ENCODE data around the gene PCDHGA10. TPM values are rescaled to one million over a fixed set of nuclear protein-coding genes. Genes with fewer than 3 reads are reported as not detected.
"Not testable (repeated sequence)": the region's sequence is repeated elsewhere in the genome, so short reads cannot be mapped to it uniquely, and the experiment has no call there.

PCDHGA10 gene
- total RNA-seq, 1 donor from 2014 or later: 22.4 TPM

GRCh38 chr5:141383345-141383744, 29.4 kb upstream of the PCDHGA10 start:
- Mint-ChIP-seq H3K27me3 (ENCODE audit: unreplicated experiment) (no peaks in the 10 kb centered on the region), H3K36me3 (ENCODE audit: unreplicated experiment) (peaks cover under 1% of the 10 kb centered on the region), H3K4me3 (ENCODE audit: unreplicated experiment) (no peak overlapping the region), H3K27ac (ENCODE audit: unreplicated experiment) (no peak overlapping the region), H3K4me1 (ENCODE audit: unreplicated experiment) (no peaks in the 10 kb centered on the region), H3K9me3 (ENCODE audit: unreplicated experiment) (peaks cover 30% of the 10 kb centered on the region)
- no peak for TF ChIP-seq CTCF (IDR thresholded peaks at IDR 0.05)
- DNase-seq (ENCODE audit: extremely low spot score, unreplicated experiment): no peak

DNA sequence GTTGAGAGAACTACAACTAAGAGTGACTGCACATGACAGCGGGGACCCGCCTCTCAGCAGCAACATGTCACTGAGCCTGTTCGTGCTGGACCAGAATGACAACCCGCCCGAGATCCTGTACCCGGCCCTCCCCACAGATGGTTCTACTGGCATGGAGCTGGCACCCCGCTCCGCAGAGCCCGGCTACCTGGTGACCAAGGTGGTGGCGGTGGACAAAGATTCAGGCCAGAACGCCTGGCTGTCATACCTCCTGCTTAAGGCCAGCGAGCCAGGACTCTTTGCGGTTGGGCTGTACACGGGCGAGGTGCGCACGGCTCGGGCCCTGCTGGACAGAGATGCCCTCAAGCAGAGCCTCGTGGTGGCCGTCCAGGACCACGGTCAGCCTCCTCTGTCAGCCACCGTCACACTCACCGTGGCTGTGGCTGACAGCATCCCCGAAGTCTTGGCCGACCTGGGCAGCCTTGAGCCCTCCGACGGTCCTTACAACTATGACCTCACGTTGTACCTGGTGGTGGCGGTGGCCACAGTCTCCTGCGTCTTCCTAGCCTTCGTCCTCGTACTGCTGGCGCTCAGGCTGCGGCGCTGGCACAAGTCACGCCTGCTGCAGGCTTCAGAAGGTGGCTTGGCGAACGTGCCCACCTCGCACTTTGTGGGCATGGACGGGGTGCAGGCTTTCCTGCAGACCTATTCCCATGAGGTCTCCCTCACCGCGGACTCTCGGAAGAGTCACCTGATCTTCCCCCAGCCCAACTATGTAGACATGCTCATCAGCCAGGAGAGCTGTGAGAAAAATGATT, 28.1 kb upstream of the PCDHGA10 start:
- no peak for DNase-seq (ENCODE audit: extremely low spot score, unreplicated experiment)
- no peak overlapping the region for H3K4me3 Mint-ChIP-seq (ENCODE audit: unreplicated experiment)
- H3K9me3 Mint-ChIP-seq (ENCODE audit: unreplicated experiment): peaks cover 25% of the 10 kb centered on the region
- H3K27ac Mint-ChIP-seq (ENCODE audit: unreplicated experiment): no peak overlapping the region
- TF ChIP-seq CTCF (IDR thresholded peaks at IDR 0.05): no peak
- H3K36me3 Mint-ChIP-seq (ENCODE audit: unreplicated experiment): peaks cover 3% of the 10 kb centered on the region
- H3K4me1 Mint-ChIP-seq (ENCODE audit: unreplicated experiment): no peaks in the 10 kb centered on the region
- no peaks in the 10 kb centered on the region for H3K27me3 Mint-ChIP-seq (ENCODE audit: unreplicated experiment)

DNA sequence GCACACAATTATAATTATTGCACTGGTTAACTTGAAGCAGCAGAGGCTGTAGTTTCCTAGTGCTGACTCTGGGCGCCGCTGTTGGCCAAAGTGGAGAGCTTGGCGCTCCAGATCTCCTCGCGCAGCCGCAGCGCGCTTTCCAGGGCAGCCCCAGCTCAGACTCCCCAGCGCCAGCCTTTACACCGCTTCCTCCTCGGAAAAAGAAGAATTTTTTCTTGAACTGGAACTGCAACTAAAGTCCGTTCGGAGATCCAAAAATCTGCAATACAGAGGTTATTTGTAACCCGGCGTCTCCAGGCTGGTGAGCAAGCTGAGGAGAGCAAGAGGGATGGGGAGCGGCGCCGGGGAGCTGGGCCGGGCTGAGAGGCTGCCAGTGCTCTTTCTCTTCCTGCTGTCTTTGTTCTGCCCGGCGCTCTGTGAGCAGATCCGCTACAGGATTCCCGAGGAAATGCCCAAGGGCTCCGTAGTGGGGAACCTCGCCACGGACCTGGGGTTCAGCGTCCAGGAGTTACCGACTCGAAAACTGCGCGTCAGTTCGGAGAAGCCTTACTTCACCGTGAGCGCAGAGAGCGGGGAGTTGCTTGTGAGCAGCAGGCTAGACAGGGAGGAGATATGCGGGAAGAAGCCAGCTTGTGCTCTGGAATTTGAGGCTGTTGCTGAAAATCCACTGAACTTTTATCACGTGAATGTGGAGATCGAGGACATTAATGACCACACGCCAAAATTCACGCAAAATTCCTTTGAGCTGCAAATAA, 25.1 kb upstream of the PCDHGA10 start, which contains the start of gene PCDHGB4:
Gene PCDHGB4, plus strand, starts transcription at position 142 of the 755 bp plus-strand sequence. Its CDS starts 187 bp downstream, at position 329.
- H3K27ac Mint-ChIP-seq (ENCODE audit: unreplicated experiment): peak within 1 kb of the TSS; percentile 23
- H3K36me3 Mint-ChIP-seq (ENCODE audit: unreplicated experiment); DNase-seq (ENCODE audit: extremely low spot score, unreplicated experiment); H3K4me1 Mint-ChIP-seq (ENCODE audit: unreplicated experiment); H3K27me3 Mint-ChIP-seq (ENCODE audit: unreplicated experiment): not testable (repeated sequence)
- peaks cover 34% of the 10 kb centered on the region for H3K9me3 Mint-ChIP-seq (ENCODE audit: unreplicated experiment)
- peak within 1 kb of the TSS; percentile 64 for H3K4me3 Mint-ChIP-seq (ENCODE audit: unreplicated experiment)
- peak; percentile 46 for TF ChIP-seq CTCF (IDR thresholded peaks at IDR 0.05)

GRCh38 chr5:141388661-141389060, 24.1 kb upstream of the PCDHGA10 start:
- H3K27ac Mint-ChIP-seq (ENCODE audit: unreplicated experiment): no peak overlapping the region
- H3K27me3 Mint-ChIP-seq (ENCODE audit: unreplicated experiment): no peaks in the 10 kb centered on the region
- TF ChIP-seq CTCF (IDR thresholded peaks at IDR 0.05): no peak
- no peak overlapping the region for H3K4me3 Mint-ChIP-seq (ENCODE audit: unreplicated experiment)
- DNase-seq (ENCODE audit: extremely low spot score, unreplicated experiment): no peak
- peaks cover 37% of the 10 kb centered on the region for H3K9me3 Mint-ChIP-seq (ENCODE audit: unreplicated experiment)
- H3K4me1 Mint-ChIP-seq (ENCODE audit: unreplicated experiment): no peaks in the 10 kb centered on the region
- peaks cover 6% of the 10 kb centered on the region for H3K36me3 Mint-ChIP-seq (ENCODE audit: unreplicated experiment)
